Naive B cell (primary cell): ENCODE results near the gene MRPL43. TPM values are rescaled to one million over a fixed set of nuclear protein-coding genes. Genes with fewer than 3 reads are reported as not detected.

Source experiments
- ATAC-seq, 2 donors: fragments of 150-1000 bp; cut with Tn5 transposase; 2 replicates each; pipeline ENCODE4 v1.10.0; 2021; ENCODE audit warnings: low read depth in 2 of 2, mild to moderate bottlenecking in 2 of 2, moderate library complexity in 2 of 2
- DNase-seq: peaks from one replicate; pipeline ENCODE4 v3.0.0; 2022
- H3K27ac Mint-ChIP-seq, 6 donors: one replicate each; pipeline ENCODE4 v1.8.0; 2020 to 2022; ENCODE audit warnings: mild to moderate bottlenecking in 6 of 6, mixed read lengths in 6 of 6, moderate library complexity in 5 of 6, inconsistent platforms in 2 of 6
- H3K27me3 Mint-ChIP-seq, 3 donors: one replicate each; pipeline ENCODE4 v1.8.0; 2021 to 2022; ENCODE audit warnings: mixed read lengths in 3 of 3, mild to moderate bottlenecking in 1 of 3
- H3K36me3 Mint-ChIP-seq, 2 donors: one replicate each; pipeline ENCODE4 v1.8.0; 2020 to 2022; ENCODE audit warnings: mixed read lengths in 2 of 2, inconsistent platforms in 1 of 2, mild to moderate bottlenecking in 1 of 2
- H3K4me1 Mint-ChIP-seq, 3 donors: one replicate each; pipeline ENCODE4 v1.8.0; 2020 to 2022; ENCODE audit warnings: mixed read lengths in 3 of 3, inconsistent platforms in 1 of 3, mild to moderate bottlenecking in 1 of 3, moderate library complexity in 1 of 3
- H3K4me3 Mint-ChIP-seq, 8 donors: one replicate each; pipeline ENCODE4 v1.8.0; 2020 to 2022; ENCODE audit warnings: mild to moderate bottlenecking in 8 of 8, mixed read lengths in 8 of 8, moderate library complexity in 8 of 8, inconsistent platforms in 2 of 8
- H3K9me3 Mint-ChIP-seq, 7 donors: one replicate each; pipeline ENCODE4 v1.8.0; 2020 to 2022; ENCODE audit warnings: mixed read lengths in 7 of 7, mild to moderate bottlenecking in 5 of 7, inconsistent platforms in 2 of 7, moderate library complexity in 1 of 7
- polyA plus RNA-seq, 6 donors: library from polyadenylated mRNA; unstranded; fragments of 300-500 nt; fragmentation: Illumina TruSeq; gene quantifications; one replicate each; pipeline ENCODE4 v1.2.3, GENCODE V29; 2021; ENCODE audit warnings: low read depth in 6 of 6

The MRPL43 gene
- polyA plus RNA-seq, 6 donors from 2014 or later: 74.4 to 125 (median 113) TPM

DNA sequence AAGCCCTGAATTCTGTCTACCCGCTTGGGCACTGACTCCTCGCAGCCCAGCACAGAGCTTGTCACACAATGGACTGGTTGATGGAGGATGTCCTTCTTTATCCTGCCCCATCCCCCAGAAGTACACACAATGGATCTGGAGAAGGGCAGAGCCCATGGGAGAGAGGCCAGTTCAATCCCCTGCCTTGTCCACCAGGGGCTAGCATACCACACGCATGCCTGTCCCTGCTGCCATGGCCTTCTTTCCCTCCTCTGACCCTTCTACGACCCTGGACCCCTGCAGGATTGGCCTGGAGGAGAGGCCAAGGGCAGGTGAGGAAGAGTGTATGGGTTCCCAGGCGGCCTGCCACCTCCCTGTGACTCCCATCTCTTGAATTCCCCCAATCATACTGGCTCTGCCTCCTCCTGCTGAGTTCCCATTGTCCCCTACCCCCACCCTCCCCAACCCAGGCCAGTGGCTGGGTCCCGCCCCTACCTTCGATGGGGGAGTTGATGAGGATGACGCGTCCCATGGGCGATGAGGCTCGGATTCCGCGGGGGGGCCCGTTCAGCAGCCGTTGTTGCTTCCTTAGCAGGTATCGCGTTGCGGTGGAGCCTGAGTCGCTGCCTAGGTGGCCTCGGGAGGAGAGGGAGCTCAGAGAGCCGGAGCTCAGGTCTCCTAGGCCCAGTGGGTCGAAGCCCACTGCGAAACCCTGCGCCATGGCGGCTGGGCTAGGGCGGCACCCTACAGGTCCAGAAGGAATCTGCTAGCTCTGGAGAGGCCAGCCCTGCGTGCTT is 42.4 kb upstream of the MRPL43 start:
- H3K27ac Mint-ChIP-seq: no peak overlapping the region
- H3K4me3 Mint-ChIP-seq: peak overlapping the region in 1 of 8 donors; percentile 66

DNA sequence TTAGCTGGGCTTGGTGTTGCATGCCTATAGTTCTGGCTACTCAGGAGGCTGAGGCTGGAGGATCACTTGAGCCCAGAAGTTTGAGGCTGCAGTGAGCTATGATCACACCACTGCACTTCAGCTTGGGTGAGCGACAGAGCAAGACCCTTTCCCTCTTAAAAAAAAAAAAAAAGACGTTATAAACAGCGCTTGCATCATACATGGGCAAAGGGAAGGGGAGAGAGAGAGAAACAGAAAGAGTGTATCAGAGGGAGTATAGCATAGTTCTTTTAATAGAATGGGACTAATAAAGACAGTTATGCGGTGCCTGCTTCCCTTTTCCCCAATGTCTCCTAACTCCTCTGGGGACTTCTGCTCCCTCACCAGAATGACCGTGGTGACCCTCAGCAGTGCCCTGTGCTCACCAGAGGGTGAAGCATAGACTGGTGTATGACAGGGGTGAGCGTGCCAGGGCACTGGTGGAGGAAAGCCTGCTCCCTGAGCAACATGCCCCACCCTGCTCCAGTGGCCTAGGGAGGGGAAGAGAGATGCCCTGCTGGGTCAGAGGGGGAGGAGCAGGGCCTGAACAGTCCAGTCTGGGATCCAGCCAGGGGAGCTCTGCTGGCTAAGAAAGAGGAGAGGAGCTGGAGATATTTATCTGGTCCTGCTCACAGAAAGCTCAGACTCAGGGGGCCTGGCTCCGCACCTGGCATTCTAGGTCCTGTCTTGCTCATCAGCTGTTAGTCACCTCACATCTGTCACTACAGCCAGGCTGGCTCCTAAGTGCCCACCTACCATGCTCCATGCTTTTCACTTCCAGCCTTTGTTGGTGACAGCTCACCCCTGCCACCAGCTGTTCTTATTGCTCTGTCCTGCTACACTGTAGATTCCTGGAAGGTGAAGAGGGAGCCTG is 41.4 kb upstream of the MRPL43 start:
- Mint-ChIP-seq H3K4me1 (peaks cover 17 to 22% (median 19%) of the 10 kb centered on the region in 3 donors), H3K36me3 (no peaks in the 10 kb centered on the region), H3K27me3 (peaks cover 12 to 30% (median 29%) of the 10 kb centered on the region in 3 donors), H3K4me3 (peak overlapping the region in 2 of 8 donors; percentile 10 to 59), H3K9me3 (peaks cover 0 to 2% (median 0%) of the 10 kb centered on the region in 7 donors), H3K27ac (no peak overlapping the region)
- ATAC-seq: no peak
- DNase-seq: no peak

More for the DNA sequence above, 42.4 kb upstream of the MRPL43 start:
- ATAC-seq (no peak), DNase-seq (no peak)
- Mint-ChIP-seq H3K4me1 (peaks cover 17 to 22% (median 19%) of the 10 kb centered on the region in 3 donors), H3K27me3 (peaks cover 12 to 30% (median 29%) of the 10 kb centered on the region in 3 donors), H3K36me3 (no peaks in the 10 kb centered on the region), H3K9me3 (peaks cover 0 to 2% (median 0%) of the 10 kb centered on the region in 7 donors)

DNA sequence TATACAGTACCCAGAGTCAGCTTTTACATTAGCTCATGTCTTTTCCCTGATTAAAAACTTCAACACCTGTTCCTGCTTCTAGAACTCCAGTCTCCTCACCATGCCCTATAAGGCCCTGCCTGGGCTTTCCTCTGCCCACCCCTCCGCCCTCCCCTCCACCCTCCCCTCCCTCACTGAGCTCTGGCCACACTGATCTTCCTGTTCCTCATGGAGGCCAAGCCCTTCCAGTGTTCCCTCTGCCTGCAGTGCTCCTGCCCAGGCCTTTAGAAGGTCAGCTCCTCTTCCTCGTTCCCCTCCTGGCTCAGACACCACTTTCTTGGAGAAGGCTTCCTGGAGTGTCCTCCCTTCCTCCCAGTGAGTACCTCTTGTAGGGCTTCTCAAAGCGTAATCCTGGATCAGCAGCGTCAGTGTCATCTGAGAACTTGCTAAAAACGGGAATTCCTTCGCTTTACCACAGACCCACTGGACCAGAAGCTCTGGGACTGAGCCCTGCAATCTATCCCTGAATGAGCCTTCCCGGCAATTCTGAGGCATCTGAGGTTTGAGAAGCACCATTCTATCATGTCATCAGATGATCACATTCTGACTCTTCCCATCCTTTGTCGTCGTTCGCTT is 39.9 kb upstream of the MRPL43 start:
- DNase-seq: no peak
- Mint-ChIP-seq H3K36me3 (no peaks in the 10 kb centered on the region), H3K4me1 (peaks cover 10 to 17% (median 13%) of the 10 kb centered on the region in 3 donors), H3K9me3 (peaks cover 0 to 2% (median 0%) of the 10 kb centered on the region in 7 donors), H3K4me3 (no peak overlapping the region), H3K27me3 (peaks cover 12 to 30% (median 29%) of the 10 kb centered on the region in 3 donors), H3K27ac (no peak overlapping the region)
- ATAC-seq: no peak

DNA sequence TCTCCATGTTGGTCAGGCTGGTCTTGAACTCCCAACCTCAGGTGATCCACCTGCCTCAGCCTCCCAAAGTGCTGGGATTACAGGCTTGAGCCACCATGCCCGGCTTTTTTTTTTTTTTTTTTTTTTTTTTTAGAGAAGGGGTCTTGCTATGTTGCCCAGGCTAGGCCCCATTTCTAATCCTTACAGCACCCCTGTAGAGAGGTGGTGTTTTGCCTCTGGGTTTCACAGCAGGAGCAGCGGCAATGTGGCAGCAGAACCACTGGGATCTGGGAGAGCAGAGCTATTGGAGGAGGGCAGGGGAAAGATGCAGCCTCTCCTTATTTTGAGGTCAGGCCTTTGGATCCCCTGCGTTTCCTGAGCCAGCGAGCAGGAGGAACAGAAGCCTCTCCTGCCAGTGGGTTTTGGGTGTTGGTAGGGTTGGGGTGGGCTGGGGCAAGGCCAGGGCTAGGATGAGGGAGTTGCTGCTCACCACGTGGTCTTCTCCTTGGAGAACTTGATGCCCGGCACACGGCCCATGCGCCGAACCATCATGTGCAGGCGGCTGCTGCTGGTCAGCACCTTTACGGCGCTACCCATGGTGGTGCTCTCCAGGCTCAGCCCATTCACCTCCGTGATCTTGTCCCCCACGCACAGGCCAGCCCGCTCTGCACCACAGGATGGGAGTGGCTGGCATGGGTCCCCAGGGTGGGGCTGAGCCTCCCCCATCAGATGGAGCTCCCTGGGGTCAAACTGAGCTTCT is 35.8 kb upstream of the MRPL43 start:
- no peak overlapping the region for H3K4me3 Mint-ChIP-seq
- no peaks in the 10 kb centered on the region for H3K36me3 Mint-ChIP-seq
- peaks cover 0 to 2% (median 0%) of the 10 kb centered on the region in 7 donors for H3K9me3 Mint-ChIP-seq
- no peak for DNase-seq
- H3K27ac Mint-ChIP-seq: no peak overlapping the region
- peaks cover 17 to 35% (median 34%) of the 10 kb centered on the region in 3 donors for H3K27me3 Mint-ChIP-seq
- no peak for ATAC-seq
- peaks cover 9 to 12% (median 10%) of the 10 kb centered on the region in 3 donors for H3K4me1 Mint-ChIP-seq

DNA sequence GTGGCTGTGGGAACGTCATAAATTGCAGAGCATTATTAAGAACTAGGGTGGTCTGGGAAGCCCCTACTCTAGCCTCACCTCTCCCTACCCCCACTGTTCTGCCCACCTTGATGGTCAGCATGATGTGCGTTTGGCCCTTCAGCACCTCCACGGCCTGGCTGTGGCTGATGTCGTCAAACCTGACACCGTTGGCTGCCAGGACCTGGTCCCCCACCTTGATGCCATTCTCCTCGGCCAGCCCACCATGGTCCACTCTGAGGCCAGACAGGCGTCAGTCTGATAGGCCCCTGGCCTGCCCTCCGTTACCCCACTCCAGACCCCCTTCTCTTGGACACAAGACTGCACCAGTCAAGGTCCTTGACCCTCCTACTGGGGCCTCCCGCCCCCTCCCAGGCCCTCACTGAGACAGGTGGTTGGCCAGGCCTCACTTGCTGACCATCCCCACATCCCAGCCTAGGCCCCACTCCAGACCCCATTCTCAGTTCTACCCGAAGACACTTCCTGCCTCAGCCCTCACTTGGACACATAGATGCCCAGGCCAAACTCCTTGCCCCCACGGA is 34.5 kb upstream of the MRPL43 start:
- H3K27me3 Mint-ChIP-seq: peaks cover 12 to 36% (median 31%) of the 10 kb centered on the region in 3 donors
- peaks cover 15 to 18% (median 16%) of the 10 kb centered on the region in 3 donors for H3K4me1 Mint-ChIP-seq
- no peak for DNase-seq
- H3K27ac Mint-ChIP-seq: peak overlapping the region in 1 of 6 donors; percentile 73
- H3K9me3 Mint-ChIP-seq: no peaks in the 10 kb centered on the region
- H3K36me3 Mint-ChIP-seq: no peaks in the 10 kb centered on the region
- no peak for ATAC-seq
- no peak overlapping the region for H3K4me3 Mint-ChIP-seq

DNA sequence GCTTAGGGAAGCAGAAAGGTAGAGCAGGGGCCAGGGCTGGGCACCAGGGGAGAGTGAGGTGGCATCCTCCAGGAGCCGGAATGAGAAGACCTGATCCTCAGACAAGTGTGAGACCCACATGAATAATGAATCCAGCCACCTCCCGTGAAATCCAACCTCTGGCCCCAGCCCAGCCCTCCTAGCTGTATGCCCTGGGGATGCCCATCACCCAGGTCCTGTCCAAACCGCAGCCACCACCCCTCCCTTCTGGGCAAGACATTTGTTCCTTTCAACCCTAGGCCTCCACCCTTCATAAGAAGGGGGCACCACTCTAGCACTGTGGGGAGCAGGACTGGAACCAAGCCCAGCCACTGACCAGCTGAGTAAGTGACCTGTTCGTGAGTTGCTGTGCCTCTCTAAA is 33.9 kb upstream of the MRPL43 start:
- Mint-ChIP-seq H3K27me3 (peaks cover 17 to 39% (median 37%) of the 10 kb centered on the region in 3 donors), H3K9me3 (no peaks in the 10 kb centered on the region), H3K27ac (no peak overlapping the region), H3K36me3 (no peaks in the 10 kb centered on the region), H3K4me1 (peaks cover 16 to 19% (median 18%) of the 10 kb centered on the region in 3 donors), H3K4me3 (no peak overlapping the region)
- ATAC-seq: no peak
- no peak for DNase-seq

DNA sequence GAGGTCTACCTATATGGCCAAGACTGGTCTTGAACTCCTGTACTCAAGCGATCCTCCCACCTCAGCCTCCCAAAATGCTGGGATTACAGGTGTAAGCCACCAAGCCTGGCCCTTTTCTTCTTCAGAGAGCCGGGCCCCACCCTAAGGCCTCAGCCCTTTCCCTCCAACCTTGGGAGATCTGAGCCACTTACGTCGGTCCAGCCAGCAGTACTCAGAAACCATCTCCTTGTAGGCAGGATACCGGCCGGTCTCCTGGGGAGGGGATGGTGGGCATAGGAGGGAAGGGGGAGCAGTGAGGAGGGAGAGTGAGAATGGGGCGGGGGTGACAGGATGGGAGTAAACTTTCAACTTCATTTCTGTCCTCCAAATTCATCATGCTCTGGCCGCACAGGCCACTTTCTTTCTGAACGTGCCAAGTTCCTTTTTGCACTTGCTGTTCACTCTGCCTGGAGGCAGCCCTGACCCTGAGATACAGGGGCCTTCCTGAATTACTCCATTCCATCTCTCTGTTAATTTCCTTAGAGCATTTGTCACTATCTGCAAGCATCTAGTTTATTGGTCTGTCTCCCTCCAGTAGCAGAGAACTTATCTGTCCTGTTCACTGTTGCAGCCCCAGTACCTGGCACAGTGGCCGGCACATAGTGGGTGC is 33.3 kb upstream of the MRPL43 start:
- no peaks in the 10 kb centered on the region for H3K9me3 Mint-ChIP-seq
- no peaks in the 10 kb centered on the region for H3K36me3 Mint-ChIP-seq
- peaks cover 16 to 19% (median 18%) of the 10 kb centered on the region in 3 donors for H3K4me1 Mint-ChIP-seq
- peaks cover 18 to 46% (median 43%) of the 10 kb centered on the region in 3 donors for H3K27me3 Mint-ChIP-seq
- DNase-seq (no peak), ATAC-seq (no peak)
- no peak overlapping the region for H3K4me3 Mint-ChIP-seq
- H3K27ac Mint-ChIP-seq: no peak overlapping the region

DNA sequence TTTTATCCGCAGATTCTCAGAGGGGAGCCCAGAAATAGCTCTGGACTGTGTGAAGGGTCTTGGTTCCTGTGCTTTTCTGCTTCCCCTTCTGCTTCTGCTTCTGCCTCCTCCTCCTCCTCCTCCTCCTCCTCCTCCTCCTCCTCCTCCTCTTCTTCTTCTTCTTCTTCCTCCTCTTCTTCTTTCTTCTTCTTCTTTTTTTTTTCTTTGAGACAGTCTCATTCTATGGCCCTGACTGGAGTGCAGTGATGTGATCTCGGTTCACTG is 32.1 kb upstream of the MRPL43 start:
- Mint-ChIP-seq H3K4me1 (peaks cover 16 to 22% (median 20%) of the 10 kb centered on the region in 3 donors), H3K4me3 (peak overlapping the region in 5 of 8 donors; percentile 3 to 57 (median 42)), H3K27ac (peak overlapping the region in 3 of 6 donors; percentile 67 to 93 (median 68)), H3K36me3 (no peaks in the 10 kb centered on the region), H3K27me3 (peaks cover 24 to 58% (median 50%) of the 10 kb centered on the region in 3 donors), H3K9me3 (no peaks in the 10 kb centered on the region)
- DNase-seq (no peak), ATAC-seq (no peak)

DNA sequence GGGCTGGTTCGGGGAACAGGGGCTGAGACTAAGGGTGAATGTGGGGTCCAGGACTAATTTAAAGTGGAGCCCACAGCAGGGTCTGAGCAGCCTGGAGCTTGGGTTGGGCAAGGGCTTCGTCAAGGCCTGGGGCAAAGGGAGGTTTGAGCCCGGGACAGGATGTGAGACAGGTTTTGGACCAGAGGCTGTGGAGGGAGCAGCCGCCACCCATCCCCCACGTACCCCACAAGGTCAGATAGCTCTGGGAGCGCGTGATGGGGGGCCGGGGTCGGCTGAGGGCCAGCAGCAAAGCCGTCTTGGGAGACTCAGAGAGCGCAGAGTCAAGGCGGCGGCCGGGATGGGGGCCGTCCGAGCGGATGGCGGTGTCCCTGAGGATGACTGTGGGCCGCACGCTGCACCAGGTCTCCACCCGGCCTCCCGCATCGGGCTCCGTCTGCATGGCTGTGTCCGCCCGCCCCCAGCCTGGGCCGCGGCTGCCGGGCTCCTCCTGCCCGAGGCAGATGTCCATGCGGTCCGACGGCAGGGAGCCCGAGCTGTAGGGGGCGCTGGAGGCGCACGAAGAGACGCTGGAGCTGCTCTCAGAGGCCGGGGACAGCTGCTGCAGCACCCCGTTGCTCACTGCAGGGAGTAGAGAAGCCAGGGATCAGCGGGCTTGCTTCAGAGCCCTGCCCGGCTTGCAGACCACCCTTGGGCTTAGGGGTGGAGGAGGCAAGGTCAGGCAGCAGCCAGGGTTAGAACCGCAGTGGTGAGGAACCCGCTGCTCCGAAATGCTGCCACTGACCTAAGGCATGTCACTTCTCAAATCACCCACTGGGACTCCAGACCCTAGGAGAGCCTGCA is 31.5 kb upstream of the MRPL43 start:
- Mint-ChIP-seq H3K4me1 (peaks cover 16 to 26% (median 23%) of the 10 kb centered on the region in 3 donors), H3K27me3 (peaks cover 25 to 63% (median 50%) of the 10 kb centered on the region in 3 donors), H3K27ac (peak overlapping the region in 4 of 6 donors; percentile 12 to 72 (median 24)), H3K4me3 (peak overlapping the region in 7 of 8 donors; percentile 23 to 86 (median 71)), H3K9me3 (no peaks in the 10 kb centered on the region), H3K36me3 (no peaks in the 10 kb centered on the region)
- DNase-seq (peak; percentile 41), ATAC-seq (peak; percentile 64)

DNA sequence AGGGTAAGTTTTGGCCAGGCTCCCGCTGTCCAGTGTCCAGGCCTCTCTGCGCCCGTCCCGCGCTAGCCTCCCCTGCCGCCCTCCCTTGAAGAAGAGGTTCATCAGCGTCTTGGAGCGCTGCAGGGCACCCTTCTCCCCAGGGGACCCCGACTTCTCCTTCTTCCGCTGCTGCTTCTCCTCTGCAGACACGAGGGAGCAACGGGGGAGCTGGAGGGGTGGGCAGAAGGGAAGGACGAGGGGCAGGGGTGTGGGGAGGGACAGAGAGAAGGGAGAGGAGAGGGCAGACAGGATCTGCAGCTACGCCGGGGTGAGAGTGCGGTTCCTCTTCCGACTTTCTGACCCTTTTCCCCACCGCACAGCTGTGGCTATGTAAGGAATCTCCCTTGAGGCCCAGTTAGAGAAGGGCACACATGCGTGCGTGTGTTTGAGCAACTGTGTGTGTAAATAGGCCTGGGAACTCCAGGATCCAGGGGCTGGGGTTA is 30.9 kb upstream of the MRPL43 start:
- peak overlapping the region in 3 of 6 donors; percentile 12 to 81 (median 22) for H3K27ac Mint-ChIP-seq
- peak; percentile 72 to 75 for ATAC-seq
- H3K4me3 Mint-ChIP-seq: peak overlapping the region in 7 of 8 donors; percentile 23 to 86 (median 71)
- H3K9me3 Mint-ChIP-seq: no peaks in the 10 kb centered on the region
- peaks cover 21 to 30% (median 28%) of the 10 kb centered on the region in 3 donors for H3K4me1 Mint-ChIP-seq
- peaks cover 30 to 66% (median 50%) of the 10 kb centered on the region in 3 donors for H3K27me3 Mint-ChIP-seq
- DNase-seq: peak; percentile 24
- no peaks in the 10 kb centered on the region for H3K36me3 Mint-ChIP-seq

DNA sequence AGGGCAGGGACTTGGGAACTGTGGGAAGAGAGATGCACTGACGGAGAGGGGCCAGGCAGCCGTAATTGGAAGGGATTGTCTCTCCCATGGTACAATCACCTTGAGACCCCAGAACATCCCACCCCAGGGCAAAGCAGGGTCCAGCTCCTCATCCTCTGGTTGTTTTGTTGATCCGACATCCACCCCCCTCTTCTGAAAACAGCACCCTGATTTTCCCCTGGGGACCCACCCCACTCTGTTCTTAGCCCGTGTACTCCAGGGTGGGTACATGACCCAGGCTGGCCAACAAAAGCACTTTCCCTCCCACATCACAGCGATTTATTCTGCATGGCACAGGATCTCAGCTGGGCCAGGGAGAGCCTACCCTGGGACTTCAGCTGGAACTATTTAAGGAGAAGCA is 29.5 kb upstream of the MRPL43 start:
- Mint-ChIP-seq H3K27me3 (peaks cover 33 to 64% (median 47%) of the 10 kb centered on the region in 3 donors), H3K36me3 (no peaks in the 10 kb centered on the region), H3K27ac (no peak overlapping the region), H3K4me1 (peaks cover 27 to 35% (median 35%) of the 10 kb centered on the region in 3 donors), H3K4me3 (peak overlapping the region in 1 of 8 donors; percentile 71), H3K9me3 (no peaks in the 10 kb centered on the region)
- ATAC-seq: no peak
- DNase-seq: no peak
